Measurements from ENCODE around the gene SIK3.

The SIK3 gene

DNA sequence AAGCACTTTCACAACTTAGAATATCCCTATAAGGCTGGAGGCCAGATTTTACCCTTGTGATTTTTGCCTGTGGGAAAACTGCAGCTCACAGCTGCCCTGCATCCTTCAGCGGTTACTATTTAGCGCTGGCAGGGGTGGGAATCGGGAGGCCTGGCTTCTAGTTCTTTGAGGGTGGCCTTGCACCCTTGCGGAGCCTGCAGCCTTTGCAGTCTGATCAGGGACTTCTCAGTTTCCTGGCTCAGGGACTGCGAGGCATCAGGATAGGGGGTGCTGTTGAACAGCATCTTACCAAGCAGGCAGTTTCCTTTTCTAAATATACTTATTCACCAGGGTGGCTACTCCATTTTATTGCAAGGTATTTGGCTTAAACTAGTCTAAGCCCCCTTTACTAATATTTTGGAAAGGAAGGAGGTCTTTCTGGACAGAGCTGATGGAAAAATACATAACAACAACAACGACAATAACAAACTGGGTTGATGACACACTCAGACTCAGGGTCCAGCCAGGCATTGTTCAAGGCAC, 257.9 kb downstream of the SIK3 start:
- Histone ChIP-seq H3K27me3 (ENCODE audit: insufficient read depth, poor library complexity, severe bottlenecking) (no peaks in the 10 kb centered on the region), H3K27ac (replicated peaks) (no peak overlapping the region), H3K4me3 (replicated peaks; ENCODE audit: insufficient read depth, low read length) (no peak overlapping the region)
- peak in 1 of 2 experiments; percentile 24 for DNase-seq (ENCODE audit: low read depth in 1 of 2, low spot score in 1 of 2)
- TF ChIP-seq, protein P1, sequence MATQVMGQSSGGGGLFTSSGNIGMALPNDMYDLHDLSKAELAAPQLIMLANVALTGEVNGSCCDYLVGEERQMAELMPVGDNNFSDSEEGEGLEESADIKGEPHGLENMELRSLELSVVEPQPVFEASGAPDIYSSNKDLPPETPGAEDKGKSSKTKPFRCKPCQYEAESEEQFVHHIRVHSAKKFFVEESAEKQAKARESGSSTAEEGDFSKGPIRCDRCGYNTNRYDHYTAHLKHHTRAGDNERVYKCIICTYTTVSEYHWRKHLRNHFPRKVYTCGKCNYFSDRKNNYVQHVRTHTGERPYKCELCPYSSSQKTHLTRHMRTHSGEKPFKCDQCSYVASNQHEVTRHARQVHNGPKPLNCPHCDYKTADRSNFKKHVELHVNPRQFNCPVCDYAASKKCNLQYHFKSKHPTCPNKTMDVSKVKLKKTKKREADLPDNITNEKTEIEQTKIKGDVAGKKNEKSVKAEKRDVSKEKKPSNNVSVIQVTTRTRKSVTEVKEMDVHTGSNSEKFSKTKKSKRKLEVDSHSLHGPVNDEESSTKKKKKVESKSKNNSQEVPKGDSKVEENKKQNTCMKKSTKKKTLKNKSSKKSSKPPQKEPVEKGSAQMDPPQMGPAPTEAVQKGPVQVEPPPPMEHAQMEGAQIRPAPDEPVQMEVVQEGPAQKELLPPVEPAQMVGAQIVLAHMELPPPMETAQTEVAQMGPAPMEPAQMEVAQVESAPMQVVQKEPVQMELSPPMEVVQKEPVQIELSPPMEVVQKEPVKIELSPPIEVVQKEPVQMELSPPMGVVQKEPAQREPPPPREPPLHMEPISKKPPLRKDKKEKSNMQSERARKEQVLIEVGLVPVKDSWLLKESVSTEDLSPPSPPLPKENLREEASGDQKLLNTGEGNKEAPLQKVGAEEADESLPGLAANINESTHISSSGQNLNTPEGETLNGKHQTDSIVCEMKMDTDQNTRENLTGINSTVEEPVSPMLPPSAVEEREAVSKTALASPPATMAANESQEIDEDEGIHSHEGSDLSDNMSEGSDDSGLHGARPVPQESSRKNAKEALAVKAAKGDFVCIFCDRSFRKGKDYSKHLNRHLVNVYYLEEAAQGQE (IDR thresholded peaks at IDR 0.05; ENCODE audit: insufficient replicate concordance, low read depth): no peak
- TF ChIP-seq GABPA (IDR thresholded peaks at IDR 0.05; ENCODE audit: low read depth) (no peak), SPI1 (IDR thresholded peaks at IDR 0.05; ENCODE audit: borderline replicate concordance, low read depth) (no peak), POLR2AphosphoS5 (IDR thresholded peaks at IDR 0.05; ENCODE audit: low read depth) (no peak)
- TF ChIP-seq, protein P2, sequence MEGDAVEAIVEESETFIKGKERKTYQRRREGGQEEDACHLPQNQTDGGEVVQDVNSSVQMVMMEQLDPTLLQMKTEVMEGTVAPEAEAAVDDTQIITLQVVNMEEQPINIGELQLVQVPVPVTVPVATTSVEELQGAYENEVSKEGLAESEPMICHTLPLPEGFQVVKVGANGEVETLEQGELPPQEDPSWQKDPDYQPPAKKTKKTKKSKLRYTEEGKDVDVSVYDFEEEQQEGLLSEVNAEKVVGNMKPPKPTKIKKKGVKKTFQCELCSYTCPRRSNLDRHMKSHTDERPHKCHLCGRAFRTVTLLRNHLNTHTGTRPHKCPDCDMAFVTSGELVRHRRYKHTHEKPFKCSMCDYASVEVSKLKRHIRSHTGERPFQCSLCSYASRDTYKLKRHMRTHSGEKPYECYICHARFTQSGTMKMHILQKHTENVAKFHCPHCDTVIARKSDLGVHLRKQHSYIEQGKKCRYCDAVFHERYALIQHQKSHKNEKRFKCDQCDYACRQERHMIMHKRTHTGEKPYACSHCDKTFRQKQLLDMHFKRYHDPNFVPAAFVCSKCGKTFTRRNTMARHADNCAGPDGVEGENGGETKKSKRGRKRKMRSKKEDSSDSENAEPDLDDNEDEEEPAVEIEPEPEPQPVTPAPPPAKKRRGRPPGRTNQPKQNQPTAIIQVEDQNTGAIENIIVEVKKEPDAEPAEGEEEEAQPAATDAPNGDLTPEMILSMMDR (IDR thresholded peaks at IDR 0.05; ENCODE audit: insufficient read depth, low read length): no peak

DNA sequence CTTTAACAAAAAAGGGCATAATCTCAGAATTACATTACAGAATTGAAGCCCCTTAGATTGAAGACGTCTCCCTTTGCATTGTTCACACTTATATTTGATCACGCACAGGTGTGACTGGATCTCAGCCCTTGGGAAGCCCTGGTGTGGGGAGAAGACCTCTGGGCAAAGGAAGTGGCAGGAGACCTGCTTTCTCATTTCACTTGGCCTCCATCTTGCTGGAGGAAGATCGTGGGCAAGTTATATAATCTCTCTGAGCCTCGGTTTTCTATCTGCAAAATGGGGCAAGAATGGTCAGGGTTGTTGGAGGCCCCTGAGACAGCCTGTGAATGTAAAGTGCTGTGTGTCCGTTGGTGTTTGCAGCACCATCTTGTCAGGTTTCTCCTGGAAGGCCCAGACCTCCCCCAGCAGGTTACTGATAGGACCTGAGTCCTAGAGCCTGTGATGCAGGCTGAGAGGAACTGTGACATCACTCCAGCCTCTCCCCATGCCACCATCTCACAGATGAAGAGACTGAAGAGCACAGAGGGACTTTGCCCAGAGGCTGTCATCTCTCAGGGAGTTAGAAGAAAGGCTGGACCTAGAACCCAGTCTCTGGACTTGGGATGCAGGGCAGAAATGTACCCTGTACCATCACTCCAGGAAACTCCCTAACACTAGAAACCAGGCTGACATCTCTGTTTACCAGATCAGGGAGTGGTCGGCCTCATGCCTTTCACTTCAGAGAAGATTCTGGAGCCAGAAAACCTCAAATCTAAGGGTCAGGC, 259.7 kb downstream of the SIK3 start:
- Histone ChIP-seq H3K27me3 (ENCODE audit: insufficient read depth, poor library complexity, severe bottlenecking) (no peaks in the 10 kb centered on the region), H3K4me3 (replicated peaks; ENCODE audit: insufficient read depth, low read length) (no peak overlapping the region), H3K27ac (replicated peaks) (no peak overlapping the region)
- DNase-seq (ENCODE audit: low read depth in 1 of 2, low spot score in 1 of 2): no peak
- no peak for TF ChIP-seq SPI1 (IDR thresholded peaks at IDR 0.05; ENCODE audit: borderline replicate concordance, low read depth)
- TF ChIP-seq GABPA (IDR thresholded peaks at IDR 0.05; ENCODE audit: low read depth): no peak
- TF ChIP-seq, protein P2 (IDR thresholded peaks at IDR 0.05; ENCODE audit: insufficient read depth, low read length): no peak
- TF ChIP-seq, protein P1 (IDR thresholded peaks at IDR 0.05; ENCODE audit: insufficient replicate concordance, low read depth): no peak
- no peak for TF ChIP-seq POLR2AphosphoS5 (IDR thresholded peaks at IDR 0.05; ENCODE audit: low read depth)

DNA sequence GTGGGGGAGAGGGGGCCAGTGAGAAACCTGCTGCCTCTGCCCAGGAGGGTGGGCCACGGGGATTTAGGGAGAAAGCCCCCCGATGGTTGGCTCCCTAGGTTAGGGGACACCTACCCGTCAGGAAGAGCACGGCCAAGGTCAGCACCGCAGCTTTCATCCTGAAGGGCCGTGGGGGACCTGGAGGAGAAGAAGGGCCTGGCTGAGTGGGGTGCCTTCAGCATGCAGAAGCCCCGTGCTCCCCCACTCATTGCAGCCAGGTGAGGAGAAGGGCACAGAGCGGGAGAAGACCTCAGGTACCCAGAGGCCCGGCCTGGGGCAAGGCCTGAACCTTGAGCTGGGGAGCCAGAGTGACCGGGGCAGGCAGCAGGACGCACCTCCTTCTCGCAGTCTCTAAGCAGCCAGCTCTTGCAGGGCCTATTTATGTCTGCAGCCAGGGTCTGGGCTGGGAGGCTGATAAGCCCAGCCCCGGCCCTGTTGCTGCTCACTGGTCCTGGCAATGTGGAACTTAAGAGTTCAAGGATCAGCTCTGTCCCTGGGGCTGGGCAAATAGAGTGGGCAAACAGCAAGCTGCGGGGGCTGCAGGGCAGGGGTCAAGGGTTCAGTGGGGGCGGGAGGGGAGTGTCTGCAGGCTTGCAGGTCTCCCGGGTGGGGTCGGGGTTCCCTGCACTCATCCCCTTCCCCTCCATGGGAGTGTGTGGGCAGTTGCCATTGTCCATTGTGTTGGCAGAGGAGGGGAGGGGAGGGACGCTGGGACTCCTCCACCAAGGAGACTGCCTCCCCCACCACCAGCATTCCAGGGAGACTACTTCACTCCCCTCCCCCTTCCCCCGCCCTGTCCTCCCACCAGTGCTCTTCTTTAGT, 260.8 kb downstream of the SIK3 start, which contains the start of gene APOA1:
APOA1 (minus strand) TSS at position 392 of the 861 bp plus-strand sequence; CDS start at position 157, 235 bp downstream.
- Histone ChIP-seq H3K27ac (replicated peaks) (no peak within 1 kb of the TSS), H3K27me3 (ENCODE audit: insufficient read depth, poor library complexity, severe bottlenecking) (no peaks in the 10 kb centered on the region), H3K4me3 (replicated peaks; ENCODE audit: insufficient read depth, low read length) (no peak within 1 kb of the TSS)
- no peak for DNase-seq (ENCODE audit: low read depth in 1 of 2, low spot score in 1 of 2)
- TF ChIP-seq GABPA (IDR thresholded peaks at IDR 0.05; ENCODE audit: low read depth) (no peak), POLR2AphosphoS5 (IDR thresholded peaks at IDR 0.05; ENCODE audit: low read depth) (no peak)
- TF ChIP-seq, protein P2 (IDR thresholded peaks at IDR 0.05; ENCODE audit: insufficient read depth, low read length): no peak

Measured in HL-60 (cell line).